ENCODE measurements around the gene ACTN4. TPM values are rescaled to one million over a fixed set of nuclear protein-coding genes. Genes with fewer than 3 reads are reported as not detected.
A peak's percentile ranks its signal among the peaks of the same experiment; 100 is the strongest.
"Not testable (repeated sequence)": the region's sequence is repeated elsewhere in the genome, so short reads cannot be mapped to it uniquely, and the experiment has no call there.

ACTN4 gene
- total RNA-seq, 1 donor from 2014 or later, result 329 TPM

DNA sequence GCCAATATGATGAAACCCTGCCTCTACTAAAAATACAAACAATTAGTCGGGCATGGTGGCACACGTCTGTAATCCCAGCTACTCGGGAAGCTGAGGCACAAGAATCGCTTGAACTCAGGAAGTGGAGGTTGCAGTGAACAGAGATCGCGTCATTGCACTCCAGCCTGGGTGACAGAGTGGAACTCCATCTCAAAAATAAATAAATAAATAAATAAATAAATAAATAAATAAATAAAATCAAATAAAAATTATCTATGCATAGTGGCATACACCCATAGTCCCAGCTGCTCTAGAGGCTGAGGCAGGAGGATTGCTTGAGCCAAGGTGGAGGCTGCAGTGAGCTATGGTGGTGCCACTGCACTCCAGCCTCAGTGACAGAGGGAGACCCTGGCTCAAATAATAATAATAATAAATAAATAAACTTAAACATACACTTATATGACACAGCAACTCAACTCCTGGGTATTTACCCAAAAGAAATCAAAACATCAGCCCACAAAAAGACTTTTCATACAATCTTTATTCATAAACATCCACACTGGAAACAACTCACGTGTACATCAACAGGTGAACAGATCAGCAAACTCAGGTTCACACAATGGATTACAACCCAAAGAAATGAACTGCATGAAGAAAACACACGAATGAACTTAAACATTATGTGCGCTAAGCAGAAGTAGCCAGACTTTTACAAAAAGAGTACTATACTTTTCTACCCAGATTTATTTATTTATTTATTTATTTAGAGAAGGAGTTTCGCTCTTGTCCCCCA, 119.0 kb downstream of the ACTN4 start:
- H3K4me3 Mint-ChIP-seq (ENCODE audit: low read depth), result no peak overlapping the region
- H3K27ac Mint-ChIP-seq, result no peak overlapping the region
- no peaks in the 10 kb centered on the region for H3K36me3 Mint-ChIP-seq (ENCODE audit: low read depth)
- intact Hi-C loops (cut with micrococcal nuclease), result no loop called here
- peaks cover 2% of the 10 kb centered on the region for H3K27me3 Mint-ChIP-seq (ENCODE audit: low read depth)
- peaks cover 4% of the 10 kb centered on the region for H3K4me1 Mint-ChIP-seq (ENCODE audit: low read depth)
- DNase-seq (ENCODE audit: low spot score), result no peak
- no peaks in the 10 kb centered on the region for H3K9me3 Mint-ChIP-seq

GRCh38 chr19:38769635-38770211, 122.3 kb downstream of the ACTN4 start:
- DNase-seq (ENCODE audit: low spot score), result peak; percentile 86
- Mint-ChIP-seq H3K27ac (peak overlapping the region; percentile 63), H3K4me3 (ENCODE audit: low read depth) (peak overlapping the region; percentile 64), H3K36me3 (ENCODE audit: low read depth) (no peaks in the 10 kb centered on the region), H3K9me3 (no peaks in the 10 kb centered on the region), H3K4me1 (ENCODE audit: low read depth) (peaks cover 4% of the 10 kb centered on the region), H3K27me3 (ENCODE audit: low read depth) (peaks cover 2% of the 10 kb centered on the region)
- intact Hi-C loops (cut with micrococcal nuclease), result no loop called here

DNA sequence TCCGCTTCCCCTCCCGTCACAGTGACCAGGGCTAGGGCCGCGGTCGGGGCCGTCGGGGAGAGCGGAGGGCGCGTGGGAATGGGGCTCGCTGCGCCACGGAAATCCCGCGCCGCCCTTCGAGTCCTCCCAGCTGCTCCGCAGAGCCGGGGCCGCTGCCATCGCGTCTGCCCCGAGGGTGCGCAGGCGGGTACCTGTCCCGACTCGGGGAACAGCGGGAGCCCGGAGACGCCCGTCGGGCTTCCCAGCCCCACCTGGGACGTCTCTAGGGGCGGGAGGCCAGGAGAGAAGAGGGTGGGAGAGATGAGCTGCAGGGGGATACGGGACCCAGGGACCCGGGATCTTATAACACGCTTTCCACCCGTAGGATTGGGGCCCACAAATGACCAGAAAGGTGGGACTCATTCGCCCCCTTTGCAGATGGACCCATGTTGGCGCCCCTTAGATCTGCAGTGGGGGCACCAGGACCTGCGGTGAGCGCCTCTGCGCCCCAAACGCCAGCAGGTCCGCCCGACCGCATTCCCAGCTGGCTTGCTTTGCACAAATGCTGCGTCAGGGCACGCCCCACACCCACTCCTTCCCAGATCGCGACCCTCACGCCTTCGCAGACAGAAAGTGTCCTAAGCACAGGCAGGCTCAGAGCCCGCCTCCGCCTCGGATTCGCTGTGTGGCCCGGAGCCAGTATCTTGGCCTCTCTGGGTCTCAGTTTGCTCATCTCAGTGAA, 122.9 kb downstream of the ACTN4 start:
- H3K36me3 Mint-ChIP-seq (ENCODE audit: low read depth); H3K27ac Mint-ChIP-seq; H3K4me3 Mint-ChIP-seq (ENCODE audit: low read depth); H3K9me3 Mint-ChIP-seq; H3K27me3 Mint-ChIP-seq (ENCODE audit: low read depth); H3K4me1 Mint-ChIP-seq (ENCODE audit: low read depth); intact Hi-C loops (cut with micrococcal nuclease); DNase-seq (ENCODE audit: low spot score): not testable (repeated sequence)

- H3K4me3 Mint-ChIP-seq (ENCODE audit: low read depth); H3K36me3 Mint-ChIP-seq (ENCODE audit: low read depth); H3K27me3 Mint-ChIP-seq (ENCODE audit: low read depth); DNase-seq (ENCODE audit: low spot score); H3K27ac Mint-ChIP-seq; H3K4me1 Mint-ChIP-seq (ENCODE audit: low read depth); intact Hi-C loops (cut with micrococcal nuclease); H3K9me3 Mint-ChIP-seq: not testable (repeated sequence)
Observed at GRCh38 chr19:38770949-38771275, 123.5 kb downstream of the ACTN4 start.

GRCh38 chr19:38771569-38771968, 124.1 kb downstream of the ACTN4 start:
- H3K4me3 Mint-ChIP-seq (ENCODE audit: low read depth); H3K36me3 Mint-ChIP-seq (ENCODE audit: low read depth); intact Hi-C loops (cut with micrococcal nuclease); H3K4me1 Mint-ChIP-seq (ENCODE audit: low read depth); H3K27ac Mint-ChIP-seq; H3K27me3 Mint-ChIP-seq (ENCODE audit: low read depth); H3K9me3 Mint-ChIP-seq; DNase-seq (ENCODE audit: low spot score): not testable (repeated sequence)

DNA sequence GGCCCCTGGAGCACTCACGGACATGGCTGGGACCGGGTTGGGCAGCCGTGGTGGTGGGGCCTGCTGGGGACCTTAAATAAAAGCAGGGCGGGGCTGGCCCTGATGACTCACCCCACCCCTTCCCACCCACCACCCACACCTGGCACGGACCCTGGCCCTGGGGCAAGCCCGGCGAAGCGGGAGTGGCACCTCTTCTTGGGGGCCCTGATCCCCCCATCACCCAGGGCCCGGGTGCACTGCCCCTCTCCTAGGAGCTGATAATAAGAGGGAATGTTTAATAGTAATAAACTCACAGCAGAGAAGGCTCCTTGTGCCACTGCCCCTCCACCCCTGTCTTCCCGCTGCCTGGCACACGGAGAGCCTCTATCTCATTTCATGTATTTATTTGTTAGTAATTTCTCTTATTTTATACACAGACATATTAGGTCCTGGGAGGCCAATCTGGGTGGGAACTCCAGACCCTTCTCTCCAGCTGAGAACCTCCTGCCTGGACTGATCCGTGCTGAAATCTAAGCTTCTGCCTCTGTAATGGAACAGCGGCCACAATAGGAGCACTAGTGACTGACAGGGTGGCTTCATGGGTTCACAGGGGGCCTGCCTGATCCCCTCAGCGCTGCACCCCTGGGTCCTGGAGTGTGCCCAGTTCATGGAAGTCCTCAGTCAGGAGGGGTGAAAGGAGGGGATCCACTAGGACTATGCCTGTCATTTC, 126.2 kb downstream of the ACTN4 start, which contains the start of gene LGALS7:
Gene LGALS7, minus strand, starts transcription at position 49 of the 709 bp plus-strand sequence. Its CDS starts 25 bp downstream, at position 24.
- Mint-ChIP-seq H3K9me3 (no peaks in the 10 kb centered on the region), H3K27ac (no peak within 1 kb of the TSS), H3K36me3 (ENCODE audit: low read depth) (no peaks in the 10 kb centered on the region), H3K4me1 (ENCODE audit: low read depth) (peaks cover 4% of the 10 kb centered on the region), H3K27me3 (ENCODE audit: low read depth) (peaks cover 1% of the 10 kb centered on the region), H3K4me3 (ENCODE audit: low read depth) (no peak within 1 kb of the TSS)
- intact Hi-C loops (cut with micrococcal nuclease), result no loop called here
- no peak for DNase-seq (ENCODE audit: low spot score)

- intact Hi-C loops (cut with micrococcal nuclease), result no loop called here
- peaks cover 5% of the 10 kb centered on the region for H3K27me3 Mint-ChIP-seq (ENCODE audit: low read depth)
Observed at GRCh38 chr19:38774181-38774950, 126.9 kb downstream of the ACTN4 start.

DNA sequence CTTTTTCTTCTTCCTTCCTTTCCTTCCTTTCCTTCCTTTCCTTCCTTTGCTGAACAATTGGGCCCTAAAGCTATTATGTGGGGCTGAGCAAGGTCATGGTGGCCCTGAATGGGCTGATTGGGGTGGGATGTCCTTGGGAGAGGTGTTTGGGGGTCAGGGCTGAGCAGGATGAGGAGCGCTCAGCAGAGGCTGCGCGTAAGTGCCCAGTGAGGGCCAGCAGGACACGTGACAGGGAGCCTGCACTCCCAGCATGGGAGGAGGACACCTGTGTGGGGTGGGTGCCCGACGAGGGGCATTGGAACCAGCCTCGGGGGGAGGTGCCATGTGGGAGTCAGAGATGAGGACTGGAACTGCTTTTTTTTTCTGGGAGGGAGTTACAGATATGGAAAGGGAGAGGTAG, 131.3 kb downstream of the ACTN4 start:
- Mint-ChIP-seq H3K4me1 (ENCODE audit: low read depth) (no peaks in the 10 kb centered on the region), H3K36me3 (ENCODE audit: low read depth) (no peaks in the 10 kb centered on the region), H3K27ac (no peak overlapping the region), H3K4me3 (ENCODE audit: low read depth) (no peak overlapping the region), H3K27me3 (ENCODE audit: low read depth) (peaks cover 15% of the 10 kb centered on the region), H3K9me3 (no peaks in the 10 kb centered on the region)
- intact Hi-C loops (cut with micrococcal nuclease), result no loop called here
- no peak for DNase-seq (ENCODE audit: low spot score)

More at GRCh38 chr19:38774181-38774950, 126.9 kb downstream of the ACTN4 start:
- H3K36me3 Mint-ChIP-seq (ENCODE audit: low read depth), result no peaks in the 10 kb centered on the region
- H3K27ac Mint-ChIP-seq, result no peak overlapping the region
- peaks cover under 1% of the 10 kb centered on the region for H3K4me1 Mint-ChIP-seq (ENCODE audit: low read depth)
- no peaks in the 10 kb centered on the region for H3K9me3 Mint-ChIP-seq
- no peak overlapping the region for H3K4me3 Mint-ChIP-seq (ENCODE audit: low read depth)
- no peak for DNase-seq (ENCODE audit: low spot score)

GRCh38 chr19:38780443-38780842, 133.0 kb downstream of the ACTN4 start:
- Mint-ChIP-seq H3K27ac (no peak overlapping the region), H3K4me1 (ENCODE audit: low read depth) (no peaks in the 10 kb centered on the region), H3K4me3 (ENCODE audit: low read depth) (no peak overlapping the region), H3K27me3 (ENCODE audit: low read depth) (peaks cover 15% of the 10 kb centered on the region), H3K9me3 (no peaks in the 10 kb centered on the region), H3K36me3 (ENCODE audit: low read depth) (no peaks in the 10 kb centered on the region)
- no peak for DNase-seq (ENCODE audit: low spot score)
- intact Hi-C loops (cut with micrococcal nuclease), result no loop called here

- peaks cover 15% of the 10 kb centered on the region for H3K27me3 Mint-ChIP-seq (ENCODE audit: low read depth)
- intact Hi-C loops (cut with micrococcal nuclease), result no loop called here
- H3K4me1 Mint-ChIP-seq (ENCODE audit: low read depth), result no peaks in the 10 kb centered on the region
- no peaks in the 10 kb centered on the region for H3K36me3 Mint-ChIP-seq (ENCODE audit: low read depth)
- no peak for DNase-seq (ENCODE audit: low spot score)
- no peak overlapping the region for H3K27ac Mint-ChIP-seq
- no peak overlapping the region for H3K4me3 Mint-ChIP-seq (ENCODE audit: low read depth)
- H3K9me3 Mint-ChIP-seq, result no peaks in the 10 kb centered on the region
Observed at GRCh38 chr19:38781058-38781457, 133.6 kb downstream of the ACTN4 start.
